Tibial artery (tissue), 4 donors: ENCODE results near the gene TP53RK.

Experiments used
- DNase-seq, 2 donors: peaks; one replicate each; pipeline ENCODE4 v3.0.0-alpha.2; 2019
- H3K27ac ChIP-seq, 2 donors: fragments of 200-600 bp; sonication (generic) in 1 of 2; 1 replicate in 1 of 2; 2 replicates in 1 of 2; pipeline ENCODE4 v1.5.1; 2018 to 2019; ENCODE audit warnings: mild to moderate bottlenecking in 1 of 2
- H3K27me3 ChIP-seq, 2 donors: fragments of 200-600 bp; sonication (generic) in 1 of 2; one replicate each; pipeline versions ENCODE4 v1.5.1 to v1.6.0; 2016 to 2019
- H3K36me3 ChIP-seq, 3 donors: fragments of 200-600 bp; sonication (generic) in 2 of 3; one replicate each; pipeline ENCODE4 v1.5.1; 2016 to 2019; ENCODE audit warnings: mild to moderate bottlenecking in 2 of 3
- H3K4me1 ChIP-seq, 4 donors: fragments of 200-600 bp; sonication (generic) in 2 of 4; 1 replicate in 3 of 4; 2 replicates in 1 of 4; pipeline ENCODE4 v1.5.1; 2016 to 2019
- H3K4me3 ChIP-seq, 2 donors: fragments of 200-600 bp; sonication (generic) in 1 of 2; 1 replicate in 1 of 2; 2 replicates in 1 of 2; pipeline ENCODE4 v1.5.1; 2018 to 2019; ENCODE audit warnings: mild to moderate bottlenecking in 2 of 2
- H3K9me3 ChIP-seq, 3 donors: fragments of 200-600 bp; sonication (generic) in 1 of 3; one replicate each; pipeline ENCODE4 v1.5.1; 2016 to 2019
- CTCF ChIP-seq, 2 experiments: fragments of 200-600 bp in 1 of 2; fragments of 450-650 bp in 1 of 2; IDR thresholded peaks; one replicate each; pipeline ENCODE4 v1.5.1; 2017 to 2019; ENCODE audit warnings: antibody characterized with exemption in 2 of 2, mild to moderate bottlenecking in 1 of 2, moderate library complexity in 1 of 2
- intact Hi-C: fragments of 100-400 bp; cut with DNase I; formaldehyde crosslinking; loops from one replicate; pipeline ENCODE4 v1.15.0; 2023; ENCODE audit warnings: low total_unique reads

The TP53RK gene

GRCh38 chr20:46717818-46718541 lies 28.7 kb upstream of the TP53RK start:
- Histone ChIP-seq H3K4me3 (no peak overlapping the region), H3K9me3 (peaks cover 0 to 10% (median 3%) of the 10 kb centered on the region in 3 donors), H3K4me1 (peaks cover 0 to 9% (median 3%) of the 10 kb centered on the region in 4 donors), H3K27ac (no peak overlapping the region), H3K36me3 (peaks cover 0 to 5% (median 0%) of the 10 kb centered on the region in 3 donors), H3K27me3 (no peaks in the 10 kb centered on the region)
- intact Hi-C loops: no loop called here
- no peak for DNase-seq
- no peak for TF ChIP-seq CTCF (IDR thresholded peaks at IDR 0.05)

GRCh38 chr20:46715292-46715756 lies 26.1 kb upstream of the TP53RK start:
- TF ChIP-seq CTCF (IDR thresholded peaks at IDR 0.05): no peak
- intact Hi-C loops: no loop called here
- Histone ChIP-seq H3K27ac (no peak overlapping the region), H3K4me1 (peaks cover 0 to 29% (median 9%) of the 10 kb centered on the region in 4 donors), H3K27me3 (no peaks in the 10 kb centered on the region), H3K36me3 (no peaks in the 10 kb centered on the region), H3K9me3 (no peaks in the 10 kb centered on the region), H3K4me3 (no peak overlapping the region)
- DNase-seq: peak in 1 of 2 donors; percentile 38

GRCh38 chr20:46713957-46714834 lies 25.0 kb upstream of the TP53RK start:
- no peaks in the 10 kb centered on the region for H3K9me3 ChIP-seq
- H3K36me3 ChIP-seq: no peaks in the 10 kb centered on the region
- H3K27ac ChIP-seq: no peak overlapping the region
- no peak for TF ChIP-seq CTCF (IDR thresholded peaks at IDR 0.05)
- no peaks in the 10 kb centered on the region for H3K27me3 ChIP-seq
- H3K4me3 ChIP-seq: no peak overlapping the region
- no peak for DNase-seq
- H3K4me1 ChIP-seq: peaks cover 0 to 35% (median 13%) of the 10 kb centered on the region in 4 donors
- intact Hi-C loops: no loop called here

GRCh38 chr20:46712056-46712636 lies 22.9 kb upstream of the TP53RK start:
- no peaks in the 10 kb centered on the region for H3K9me3 ChIP-seq
- DNase-seq: no peak
- intact Hi-C loops: no loop called here
- no peak for TF ChIP-seq CTCF (IDR thresholded peaks at IDR 0.05)
- no peaks in the 10 kb centered on the region for H3K36me3 ChIP-seq
- no peaks in the 10 kb centered on the region for H3K27me3 ChIP-seq
- H3K27ac ChIP-seq: no peak overlapping the region
- H3K4me1 ChIP-seq: peaks cover 0 to 35% (median 14%) of the 10 kb centered on the region in 4 donors
- no peak overlapping the region for H3K4me3 ChIP-seq

GRCh38 chr20:46710153-46710913 lies 21.1 kb upstream of the TP53RK start:
- H3K4me1 ChIP-seq: peaks cover 0 to 35% (median 14%) of the 10 kb centered on the region in 4 donors
- H3K27ac ChIP-seq: peak overlapping the region; percentile 67 to 70
- TF ChIP-seq CTCF (IDR thresholded peaks at IDR 0.05): no peak
- H3K36me3 ChIP-seq: no peaks in the 10 kb centered on the region
- no peak for DNase-seq
- intact Hi-C loops: no loop called here
- H3K9me3 ChIP-seq: no peaks in the 10 kb centered on the region
- H3K4me3 ChIP-seq: peak overlapping the region; percentile 66 to 77
- H3K27me3 ChIP-seq: no peaks in the 10 kb centered on the region
